Activated CD8-positive, alpha-beta memory T cell treated with anti-CD3 and anti-CD28 coated beads, Interleukin-2, amount 50 U/mL, for 24 hours (primary cell): ENCODE measurements around the gene CAPN11.
"Not testable (repeated sequence)": the region's sequence is repeated elsewhere in the genome, so short reads cannot be mapped to it uniquely, and the experiment has no call there.

ENCODE experiments used
- DNase-seq: peaks from one replicate; pipeline ENCODE4 v3.0.0-alpha.2; 2020; ENCODE audit errors: extremely low read depth

The CAPN11 gene

GRCh38 chr6:44228031-44228430, 69.4 kb downstream of the CAPN11 start:
- no peak for DNase-seq

- DNase-seq: no peak
These were observed 69.8 kb downstream of the CAPN11 start for GRCh38 chr6:44228433-44228832.

DNA sequence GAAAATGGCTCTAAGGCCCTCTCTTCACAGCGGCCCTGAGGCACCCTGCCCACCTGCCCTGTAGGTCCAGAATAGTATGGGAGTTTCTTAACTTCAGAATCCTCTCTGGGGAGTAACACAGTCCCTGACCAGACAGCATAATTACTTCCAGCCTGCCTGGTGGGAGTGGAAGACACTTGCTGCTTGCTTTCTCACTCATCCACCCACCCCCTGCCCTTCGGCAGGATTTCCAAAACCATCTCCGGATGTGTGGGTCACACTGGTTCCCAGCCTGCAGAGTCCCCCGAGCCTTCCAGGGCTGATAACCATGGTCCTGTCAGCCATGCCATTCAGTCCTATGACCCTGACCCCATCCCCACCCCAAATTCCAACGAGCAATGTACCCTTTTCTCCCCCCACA, 70.2 kb downstream of the CAPN11 start:
- no peak for DNase-seq

- DNase-seq: no peak
These were observed 70.9 kb downstream of the CAPN11 start for GRCh38 chr6:44229376-44230033.

- no peak for DNase-seq
These were observed 71.5 kb downstream of the CAPN11 start for GRCh38 chr6:44230034-44230675.

GRCh38 chr6:44231426-44231825, 72.8 kb downstream of the CAPN11 start:
- not testable (repeated sequence) for DNase-seq

- DNase-seq: no peak
These were observed 74.3 kb downstream of the CAPN11 start for GRCh38 chr6:44232676-44233566.

- DNase-seq: no peak
These were observed 75.0 kb downstream of the CAPN11 start for GRCh38 chr6:44233567-44234100.
